ENCODE data around the gene PRKACA.
A peak's percentile ranks its signal among the peaks of the same experiment; 100 is the strongest.

Gene PRKACA

DNA sequence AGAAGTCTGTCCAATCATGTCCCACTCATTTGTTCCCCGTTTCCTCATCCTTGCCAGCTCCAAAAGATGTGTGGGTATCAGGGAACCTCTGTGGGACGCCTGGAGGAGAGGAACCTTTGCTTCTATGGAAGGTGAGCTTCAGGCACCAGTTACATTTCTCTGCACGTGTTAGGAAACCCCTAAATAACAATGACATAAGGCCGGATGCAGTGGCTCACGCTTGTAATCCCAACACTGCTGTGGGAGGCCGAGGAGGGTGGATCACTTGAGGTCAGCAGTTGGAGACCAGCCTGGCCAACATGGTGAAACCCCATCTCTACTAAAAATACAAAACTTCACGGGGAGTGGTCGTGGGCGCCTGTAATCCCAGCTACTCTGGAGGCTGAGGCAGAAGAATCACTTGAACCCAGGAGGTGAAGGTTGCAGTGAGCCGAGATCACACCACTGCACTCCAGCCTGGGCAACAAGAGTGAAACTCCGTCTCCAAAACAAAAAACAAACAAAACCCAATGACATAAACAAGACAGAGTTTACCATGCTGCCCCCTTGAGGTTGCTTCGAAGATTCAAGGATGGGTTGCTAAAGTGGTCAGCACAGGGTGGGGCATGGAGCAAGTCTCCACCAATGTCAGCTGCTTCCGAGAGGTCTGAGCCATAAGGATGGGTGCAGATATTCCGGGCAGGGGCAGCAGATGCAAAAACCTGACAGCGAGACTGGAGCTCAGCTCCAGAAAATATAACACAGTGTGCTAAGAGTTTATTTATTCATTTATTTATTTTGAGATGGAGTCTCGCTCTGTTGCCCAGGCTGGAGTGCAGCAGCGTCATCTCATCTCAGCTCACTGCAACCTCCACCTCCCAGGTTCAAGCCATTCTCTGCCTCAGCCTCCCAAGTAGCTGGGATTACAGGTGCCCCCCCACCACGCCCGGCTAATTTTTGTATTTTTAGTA lies 74.6 kb downstream of the PRKACA start:
- peak in 1 of 2 donors; percentile 11 for DNase-seq

All from hippocampal formation (tissue), 2 donors.